Transverse colon (tissue), 4 donors: Measurements from ENCODE around the gene MAU2. TPM values are rescaled to one million over a fixed set of nuclear protein-coding genes. Genes with fewer than 3 reads are reported as not detected.

Experiments
- DNase-seq: peaks from one replicate; pipeline ENCODE4 v3.0.0-alpha.2; 2019
- H3K27ac ChIP-seq, 4 donors: fragments of 200-600 bp; sonication (generic); 2 replicates each; pipeline ENCODE4 v1.5.1; 2016 to 2018; ENCODE audit warnings: inconsistent platforms in 4 of 4
- H3K27me3 ChIP-seq: fragments of 200-600 bp; sonication (generic); 2 replicates; pipeline ENCODE4 v1.5.1; 2017; ENCODE audit warnings: inconsistent platforms
- H3K36me3 ChIP-seq, 4 donors: fragments of 200-600 bp; sonication (generic); 2 replicates each; pipeline ENCODE4 v1.5.1; 2017 to 2019; ENCODE audit warnings: inconsistent platforms in 4 of 4
- H3K4me1 ChIP-seq, 4 donors: fragments of 200-600 bp; sonication (generic); 2 replicates each; pipeline ENCODE4 v1.5.1; 2017 to 2020; ENCODE audit warnings: inconsistent platforms in 4 of 4
- H3K4me3 ChIP-seq, 4 donors: fragments of 200-600 bp; sonication (generic); 1 replicate in 1 of 4; 2 replicates in 3 of 4; pipeline versions ENCODE4 v1.5.1 to v1.6.1; 2017 to 2019; ENCODE audit warnings: inconsistent platforms in 4 of 4
- H3K9me3 ChIP-seq, 2 donors: fragments of 200-600 bp; sonication (generic); 2 replicates each; pipeline ENCODE4 v1.5.1; 2017 to 2019; ENCODE audit warnings: inconsistent platforms in 2 of 2
- CTCF ChIP-seq, 5 experiments: fragments of 200-600 bp in 3 of 5; fragments of 450-650 bp in 2 of 5; sonication (generic) in 3 of 5; IDR thresholded peaks; 1 replicate in 2 of 5; 2 replicates in 3 of 5; pipeline ENCODE4 v1.5.1; 2016 to 2017; ENCODE audit warnings: antibody characterized with exemption in 5 of 5, inconsistent platforms in 3 of 5, mild to moderate bottlenecking in 2 of 5, moderate library complexity in 1 of 5
- EP300 ChIP-seq: sonication (generic); formaldehyde crosslinking; IDR thresholded peaks from one replicate; pipeline ENCODE4 v1.6.1; 2017; ENCODE audit warnings: antibody characterized with exemption, low read depth
- POLR2A ChIP-seq: fragments of 450-650 bp; IDR thresholded peaks from one replicate; pipeline ENCODE4 v1.6.1; 2016; ENCODE audit warnings: antibody characterized with exemption, mild to moderate bottlenecking, moderate library complexity
- POLR2AphosphoS5 ChIP-seq, 3 donors: sonication (generic); formaldehyde crosslinking; IDR thresholded peaks; one replicate each; pipeline ENCODE4 v1.6.1; 2016; ENCODE audit warnings: antibody characterized with exemption in 3 of 3
- WGBS, 2 donors: methylation state at CpG; one replicate each; pipeline ENCODE4 v1.1.5; 2018; ENCODE audit warnings: low coverage in 1 of 2; 5-methylcytosine and 5-hydroxymethylcytosine counted together
- in situ Hi-C, 4 donors: fragments of 200-750 bp; cut with MboI; loops; one replicate each; pipeline versions ENCODE4 v1.15.0 to v1.15.1; 2017; ENCODE audit warnings: low sequenced_read_pairs in 3 of 4, low pct_ligation_motif_present in 1 of 4, low pct_unique_long_range_greater_than_20kb in 1 of 4
- intact Hi-C: fragments of 100-400 bp; cut with DNase I; formaldehyde crosslinking; loops from one replicate; pipeline ENCODE4 v1.15.1; 2023; ENCODE audit warnings: low total_unique reads
- total RNA-seq, 4 donors: library from RNA; depleted of rRNA; stranded (reverse); fragments of >200 nt; gene quantifications; one replicate each; pipeline ENCODE4 v1.1.0, GENCODE V29; 2016

MAU2 gene
- 100 to 1,000 TPM in 1 of 4 donors, 10 to 100 TPM in 3; 59.1 to 214 (median 79.2) TPM for total RNA-seq

GRCh38 chr19:19320361-19321140, at the start of gene MAU2, which contains the start of gene SUGP1:
TSS of gene MAU2 (plus strand) at chr19:19320829. CDS start at chr19:19320860, 31 bp downstream.
TSS of gene SUGP1 (minus strand) at chr19:19320509. CDS start at chr19:19320496, 13 bp downstream.
- peak; percentile 92 for DNase-seq
- in situ Hi-C loops (no loop called here), intact Hi-C loops (loop anchor here (5.0 kb wide), 1 partner anchor 873 kb away; no protein-coding TSS in a partner anchor)
- peaks cover 13 to 36% (median 23%) of the 10 kb centered on the region in 4 donors for H3K4me1 ChIP-seq
- TF ChIP-seq CTCF (IDR thresholded peaks at IDR 0.05) (peak in 3 of 5 experiments; percentile 37 to 71 (median 44)), EP300 (no peak), POLR2AphosphoS5 (IDR thresholded peaks at IDR 0.05) (peak; percentile 69 to 85 (median 80)), POLR2A (peak; percentile 60)
- H3K27ac ChIP-seq: peak within 1 kb of the TSS; percentile 89 to 94 (median 94)
- WGBS, 2 donors: 0% methylated on average over 3 to 43 of the region's 67 CpGs
- H3K4me3 ChIP-seq: peak within 1 kb of the TSS; percentile 96 to 98 (median 98)
- no peaks in the 10 kb centered on the region for H3K27me3 ChIP-seq
- no peaks in the 10 kb centered on the region for H3K9me3 ChIP-seq
- H3K36me3 ChIP-seq: peaks cover 0 to 11% (median 5%) of the 10 kb centered on the region in 4 donors

- Histone ChIP-seq H3K4me3 (peak overlapping the region in 1 of 4 donors; percentile 57), H3K27me3 (peaks cover 16% of the 10 kb centered on the region), H3K9me3 (no peaks in the 10 kb centered on the region), H3K27ac (no peak overlapping the region), H3K36me3 (peaks cover 0 to 4% (median 0%) of the 10 kb centered on the region in 4 donors), H3K4me1 (peaks cover 0 to 10% (median 7%) of the 10 kb centered on the region in 4 donors)
- no peak for TF ChIP-seq POLR2A
- WGBS, 2 donors: 89% methylated on average over 8 of the region's 8 CpGs; no CpG with 5 or more reads in 1 of the 2 donors
- in situ Hi-C loops (no loop called here), intact Hi-C loops (no loop called here)
- no peak for DNase-seq
Measured at GRCh38 chr19:19271828-19272599, 48.6 kb upstream of the MAU2 start.

- Histone ChIP-seq H3K36me3 (peaks cover 0 to 11% (median 5%) of the 10 kb centered on the region in 4 donors), H3K4me3 (no peak overlapping the region), H3K27ac (no peak overlapping the region), H3K9me3 (no peaks in the 10 kb centered on the region), H3K4me1 (peaks cover 0 to 10% (median 7%) of the 10 kb centered on the region in 4 donors), H3K27me3 (peaks cover 16% of the 10 kb centered on the region)
- no peak for TF ChIP-seq POLR2A
- TF ChIP-seq POLR2AphosphoS5 (IDR thresholded peaks at IDR 0.05): no peak
- TF ChIP-seq EP300: no peak
- no peak for TF ChIP-seq CTCF (IDR thresholded peaks at IDR 0.05)
- WGBS, 2 donors: 60 to 83% methylated on average over 1 to 8 of the region's 8 CpGs
- no peak for DNase-seq
- intact Hi-C loops: no loop called here
- in situ Hi-C loops: no loop called here
Measured at GRCh38 chr19:19274146-19274545, 46.5 kb upstream of the MAU2 start.

GRCh38 chr19:19274716-19275565, 45.7 kb upstream of the MAU2 start:
- intact Hi-C loops (no loop called here), in situ Hi-C loops (no loop called here)
- H3K4me1 ChIP-seq: peaks cover 0 to 10% (median 7%) of the 10 kb centered on the region in 4 donors
- H3K4me3 ChIP-seq: no peak overlapping the region
- peaks cover 0 to 18% (median 5%) of the 10 kb centered on the region in 4 donors for H3K36me3 ChIP-seq
- no peaks in the 10 kb centered on the region for H3K9me3 ChIP-seq
- DNase-seq: peak; percentile 15
- 64% methylated on average over 9 of the region's 9 CpGs; no CpG with 5 or more reads in 1 of the 2 donors for WGBS, 2 donors
- peaks cover 16% of the 10 kb centered on the region for H3K27me3 ChIP-seq
- no peak for TF ChIP-seq EP300
- TF ChIP-seq POLR2A: no peak
- no peak for TF ChIP-seq POLR2AphosphoS5 (IDR thresholded peaks at IDR 0.05)
- no peak for TF ChIP-seq CTCF (IDR thresholded peaks at IDR 0.05)
- H3K27ac ChIP-seq: no peak overlapping the region
